Measurements from ENCODE around the gene NPPA. TPM values are rescaled to one million over a fixed set of nuclear protein-coding genes. Genes with fewer than 3 reads are reported as not detected.

Gene NPPA
- total RNA-seq, 1 experiment from 2014 or later = not detected

DNA sequence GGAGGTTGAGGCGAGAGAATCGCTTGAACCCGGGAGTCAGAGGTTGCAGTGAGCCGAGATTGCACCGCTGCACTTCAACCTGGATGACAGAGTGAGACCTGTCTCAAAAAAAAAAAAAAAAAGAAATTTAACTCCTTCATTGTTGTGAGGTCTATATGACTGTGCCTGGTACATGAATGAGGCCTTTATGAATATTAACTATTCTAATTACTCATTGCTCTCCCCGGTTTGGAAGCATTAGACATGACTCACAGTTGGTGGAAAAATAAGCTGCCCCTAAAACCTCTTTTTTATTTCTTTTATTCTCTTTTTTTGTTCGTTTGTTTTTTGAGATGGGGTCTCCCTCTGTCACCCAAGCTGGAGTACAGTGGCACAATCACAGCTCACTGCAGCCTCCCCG, 7.8 kb upstream of the NPPA start:
- H3K27me3 ChIP-seq (replicated peaks; ENCODE audit: control insufficient read depth, insufficient read depth, low read length) = no peaks in the 10 kb centered on the region
- peaks cover 8% of the 10 kb centered on the region for H3K4me1 Mint-ChIP-seq (ENCODE audit: low read depth, unreplicated experiment)

DNA sequence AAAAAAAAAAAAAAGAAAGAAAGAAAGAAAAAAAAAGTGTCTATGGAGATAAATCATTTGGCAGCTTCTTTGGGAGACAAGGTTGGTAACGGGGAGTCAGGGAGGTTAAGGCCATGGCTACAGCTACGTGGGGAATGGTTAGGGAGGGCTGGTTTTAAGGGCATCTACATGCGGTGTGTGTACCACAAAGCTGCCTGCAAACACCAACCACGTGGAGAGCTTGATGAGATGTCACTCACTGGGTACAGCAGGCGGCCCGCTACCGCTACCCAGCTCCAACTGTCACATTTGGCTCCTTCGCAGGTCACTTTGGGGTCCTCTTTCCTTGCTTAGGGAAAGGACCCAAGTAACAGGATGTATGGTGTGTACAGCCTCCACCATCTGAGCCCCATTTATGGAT, 6.9 kb upstream of the NPPA start:
- intact Hi-C loops (cut with micrococcal nuclease; ENCODE audit: unreplicated experiment) = no loop called here
- Histone ChIP-seq H3K27me3 (replicated peaks; ENCODE audit: control insufficient read depth, insufficient read depth, low read length) (no peaks in the 10 kb centered on the region), H3K36me3 (ENCODE audit: control insufficient read depth, insufficient read depth, low read length) (no peaks in the 10 kb centered on the region), H3K4me1 (peaks cover 17% of the 10 kb centered on the region), H3K9me3 (no peaks in the 10 kb centered on the region), H3K4me3 (ENCODE audit: low read depth, low read length) (no peak overlapping the region)
- DNase-seq = no peak
- no peak overlapping the region for H3K4me3 Mint-ChIP-seq (ENCODE audit: unreplicated experiment)
- POLR2A ChIA-PET = no interaction called here
- CTCF ChIA-PET = interaction anchor here (1.3 kb wide), 1 partner anchor 16 kb away, joined by 3 read pairs; no protein-coding TSS in a partner anchor
- TF ChIP-seq, protein P1, sequence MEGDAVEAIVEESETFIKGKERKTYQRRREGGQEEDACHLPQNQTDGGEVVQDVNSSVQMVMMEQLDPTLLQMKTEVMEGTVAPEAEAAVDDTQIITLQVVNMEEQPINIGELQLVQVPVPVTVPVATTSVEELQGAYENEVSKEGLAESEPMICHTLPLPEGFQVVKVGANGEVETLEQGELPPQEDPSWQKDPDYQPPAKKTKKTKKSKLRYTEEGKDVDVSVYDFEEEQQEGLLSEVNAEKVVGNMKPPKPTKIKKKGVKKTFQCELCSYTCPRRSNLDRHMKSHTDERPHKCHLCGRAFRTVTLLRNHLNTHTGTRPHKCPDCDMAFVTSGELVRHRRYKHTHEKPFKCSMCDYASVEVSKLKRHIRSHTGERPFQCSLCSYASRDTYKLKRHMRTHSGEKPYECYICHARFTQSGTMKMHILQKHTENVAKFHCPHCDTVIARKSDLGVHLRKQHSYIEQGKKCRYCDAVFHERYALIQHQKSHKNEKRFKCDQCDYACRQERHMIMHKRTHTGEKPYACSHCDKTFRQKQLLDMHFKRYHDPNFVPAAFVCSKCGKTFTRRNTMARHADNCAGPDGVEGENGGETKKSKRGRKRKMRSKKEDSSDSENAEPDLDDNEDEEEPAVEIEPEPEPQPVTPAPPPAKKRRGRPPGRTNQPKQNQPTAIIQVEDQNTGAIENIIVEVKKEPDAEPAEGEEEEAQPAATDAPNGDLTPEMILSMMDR (IDR thresholded peaks at IDR 0.05; ENCODE audit: insufficient read depth in 1 of 2, low read depth in 1 of 2, low read length in 1 of 2, severe bottlenecking in 1 of 2, unreplicated experiment in 1 of 2) = no peak
- peaks cover 7% of the 10 kb centered on the region for H3K4me1 Mint-ChIP-seq (ENCODE audit: low read depth, unreplicated experiment)
- no peaks in the 10 kb centered on the region for H3K27me3 Mint-ChIP-seq (ENCODE audit: insufficient read depth, unreplicated experiment)
- H3K9me3 Mint-ChIP-seq (ENCODE audit: unreplicated experiment) = peaks cover under 1% of the 10 kb centered on the region
- H3K27ac Mint-ChIP-seq (ENCODE audit: unreplicated experiment) = no peak overlapping the region
- no TSS peak for BruUV-seq (replicated peaks)
- H3K36me3 Mint-ChIP-seq (ENCODE audit: insufficient read depth, unreplicated experiment) = peaks cover 20% of the 10 kb centered on the region

More for the DNA sequence above, 7.8 kb upstream of the NPPA start:
- ChIA-PET CTCF (interaction anchor here (0.6 to 1.3 kb wide), 2 partner anchors 17 to 311 kb away, joined by 3 read pairs; no protein-coding TSS in a partner anchor), POLR2A (no interaction called here)
- Mint-ChIP-seq H3K4me3 (ENCODE audit: unreplicated experiment) (no peak overlapping the region), H3K27me3 (ENCODE audit: insufficient read depth, unreplicated experiment) (no peaks in the 10 kb centered on the region), H3K27ac (ENCODE audit: unreplicated experiment) (no peak overlapping the region), H3K36me3 (ENCODE audit: insufficient read depth, unreplicated experiment) (peaks cover 18% of the 10 kb centered on the region), H3K9me3 (ENCODE audit: unreplicated experiment) (peaks cover 10% of the 10 kb centered on the region)
- intact Hi-C loops (cut with micrococcal nuclease; ENCODE audit: unreplicated experiment) = no loop called here
- Histone ChIP-seq H3K4me1 (peaks cover 17% of the 10 kb centered on the region), H3K9me3 (no peaks in the 10 kb centered on the region), H3K36me3 (ENCODE audit: control insufficient read depth, insufficient read depth, low read length) (no peaks in the 10 kb centered on the region), H3K4me3 (ENCODE audit: low read depth, low read length) (no peak overlapping the region)
- BruUV-seq (replicated peaks) = no TSS peak
- DNase-seq = no peak
- TF ChIP-seq, protein P1 (IDR thresholded peaks at IDR 0.05; ENCODE audit: insufficient read depth in 1 of 2, low read depth in 1 of 2, low read length in 1 of 2, severe bottlenecking in 1 of 2, unreplicated experiment in 1 of 2) = no peak

DNA sequence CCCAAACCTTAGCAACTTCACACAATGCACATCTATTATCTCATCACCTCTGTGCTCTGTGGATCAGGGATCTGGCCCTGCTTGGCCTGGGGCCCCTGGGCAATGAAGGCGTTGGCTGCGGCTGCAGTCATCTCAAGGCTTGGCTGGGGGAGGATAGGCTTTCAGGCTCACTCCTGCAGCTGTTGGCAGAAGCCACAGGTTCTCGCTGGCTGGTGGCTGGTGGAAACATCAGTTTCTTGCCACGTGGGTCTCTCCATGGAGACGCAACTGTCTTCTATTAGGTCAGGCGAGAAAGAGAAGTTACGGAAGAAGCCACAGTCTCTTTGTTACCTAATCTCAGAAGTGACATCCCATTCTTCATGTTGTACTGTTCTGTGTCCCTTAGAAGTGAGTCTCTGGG, 3.6 kb upstream of the NPPA start:
- DNase-seq = no peak
- Histone ChIP-seq H3K9me3 (no peaks in the 10 kb centered on the region), H3K4me1 (peaks cover 15% of the 10 kb centered on the region), H3K36me3 (ENCODE audit: control insufficient read depth, insufficient read depth, low read length) (no peaks in the 10 kb centered on the region), H3K27me3 (replicated peaks; ENCODE audit: control insufficient read depth, insufficient read depth, low read length) (no peaks in the 10 kb centered on the region), H3K4me3 (ENCODE audit: low read depth, low read length) (no peak overlapping the region)
- ChIA-PET POLR2A (no interaction called here), CTCF (no interaction called here)
- Mint-ChIP-seq H3K27me3 (ENCODE audit: insufficient read depth, unreplicated experiment) (no peaks in the 10 kb centered on the region), H3K4me1 (ENCODE audit: low read depth, unreplicated experiment) (peaks cover 9% of the 10 kb centered on the region), H3K9me3 (ENCODE audit: unreplicated experiment) (no peaks in the 10 kb centered on the region), H3K36me3 (ENCODE audit: insufficient read depth, unreplicated experiment) (peaks cover 16% of the 10 kb centered on the region), H3K27ac (ENCODE audit: unreplicated experiment) (no peak overlapping the region), H3K4me3 (ENCODE audit: unreplicated experiment) (no peak overlapping the region)
- intact Hi-C loops (cut with micrococcal nuclease; ENCODE audit: unreplicated experiment) = no loop called here
- no TSS peak for BruUV-seq (replicated peaks)
- TF ChIP-seq, protein P1 (IDR thresholded peaks at IDR 0.05; ENCODE audit: insufficient read depth in 1 of 2, low read depth in 1 of 2, low read length in 1 of 2, severe bottlenecking in 1 of 2, unreplicated experiment in 1 of 2) = no peak

Measured in Caco-2 (cell line).